IPS-18c (cell line): ENCODE measurements around the gene NECTIN4.
A peak's percentile ranks its signal among the peaks of the same experiment; 100 is the strongest.

Source experiments
- H3K4me3 ChIP-seq: 2 replicates; pipeline ENCODE4 v1.7.0; 2013; ENCODE audit warnings: low read depth, mild to moderate bottlenecking, low read length, moderate library complexity; ENCODE audit not compliant: insufficient read depth
- H3K9me3 ChIP-seq: one replicate; pipeline ENCODE4 v1.6.1; 2013; ENCODE audit warnings: mild to moderate bottlenecking, low read length, moderate library complexity; ENCODE audit not compliant: control insufficient read depth, insufficient read depth

NECTIN4 gene

DNA sequence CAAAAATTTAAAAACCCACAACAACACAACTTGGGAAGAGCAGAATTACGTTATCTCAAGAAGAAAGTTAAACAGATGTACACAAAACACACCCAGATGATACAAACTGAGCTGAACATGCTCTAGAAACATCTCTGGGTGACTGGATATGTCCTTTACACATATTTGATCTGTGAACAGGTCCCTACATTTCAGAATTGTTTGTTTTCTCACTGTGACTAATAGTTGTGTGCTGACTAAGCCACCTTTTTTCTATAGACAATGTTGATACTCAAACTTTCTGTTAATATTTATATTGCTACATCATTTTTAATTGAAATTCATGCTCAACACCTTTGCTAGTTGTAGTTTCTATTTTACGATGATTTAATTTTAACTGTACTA is 67.4 kb downstream of the NECTIN4 start:
- H3K4me3 ChIP-seq = peak overlapping the region; percentile 60; the same call in 1 of the 2 replicates

DNA sequence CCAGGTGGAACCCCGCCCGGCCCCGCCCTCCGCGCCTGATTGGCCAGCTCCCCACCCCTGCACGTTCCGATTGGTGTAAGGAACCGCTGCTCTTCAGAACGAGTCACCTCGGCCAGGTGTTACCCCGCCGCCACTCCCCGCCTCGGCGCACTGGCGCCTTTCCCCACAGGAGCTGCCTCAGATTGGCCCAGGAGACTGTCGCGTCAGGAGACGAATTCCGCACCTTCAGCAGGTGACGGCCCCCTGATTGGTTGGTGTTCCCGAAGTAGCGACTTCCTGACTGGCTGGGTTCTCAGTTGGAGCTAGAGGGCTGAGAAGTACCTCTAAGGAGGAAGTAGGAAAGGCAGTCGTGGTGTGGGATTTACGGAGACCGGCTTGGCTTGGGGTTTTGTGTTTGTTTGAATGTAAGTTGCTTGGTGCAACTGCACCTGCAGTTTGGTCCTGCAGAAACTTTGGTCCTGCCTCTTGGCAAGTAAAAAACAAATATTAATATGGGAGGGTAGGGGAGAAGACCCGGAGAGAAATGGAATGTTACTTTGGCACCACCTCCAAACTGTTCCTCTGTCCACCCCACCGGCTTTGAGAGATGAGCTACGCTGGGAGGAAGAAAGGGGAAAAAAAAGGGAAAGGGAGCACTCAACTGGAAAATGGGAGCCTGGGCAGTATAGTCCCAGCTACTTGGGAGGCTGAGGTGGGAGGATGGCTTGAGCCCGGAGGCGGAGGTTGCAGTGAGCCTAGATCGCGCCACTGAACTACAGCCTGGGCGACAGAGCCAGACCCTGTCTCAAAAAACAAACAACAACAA is 68.0 kb downstream of the NECTIN4 start:
- H3K4me3 ChIP-seq = peak overlapping the region; percentile 97
- no peaks in the 10 kb centered on the region for H3K9me3 ChIP-seq

More for the DNA sequence above, 67.4 kb downstream of the NECTIN4 start:
- H3K9me3 ChIP-seq = no peaks in the 10 kb centered on the region
